NCI-H128 (cell line): ENCODE measurements around the gene IGF1R.
"Not testable (repeated sequence)": the region's sequence is repeated elsewhere in the genome, so short reads cannot be mapped to it uniquely, and the experiment has no call there.

ENCODE experiments used
- DNase-seq: peaks from one replicate; lab custom pipeline; 2025; ENCODE audit not compliant: unreplicated experiment; lab: John Stamatoyannopoulos, UW

The IGF1R gene

GRCh38 chr15:98978153-98978552 lies 329.8 kb downstream of the IGF1R start:
- DNase-seq: no peak

GRCh38 chr15:98980899-98981228 lies 332.5 kb downstream of the IGF1R start:
- no peak for DNase-seq

GRCh38 chr15:98981851-98982722 lies 333.7 kb downstream of the IGF1R start:
- no peak for DNase-seq

- no peak for DNase-seq
These were observed 335.0 kb downstream of the IGF1R start for GRCh38 chr15:98983334-98983733.

- DNase-seq: no peak
These were observed 337.9 kb downstream of the IGF1R start for GRCh38 chr15:98986281-98986680.

- no peak for DNase-seq
These were observed 346.6 kb downstream of the IGF1R start for GRCh38 chr15:98994892-98995291.

- no peak for DNase-seq
These were observed 347.8 kb downstream of the IGF1R start for GRCh38 chr15:98996169-98996568.

- DNase-seq: no peak
These were observed 348.3 kb downstream of the IGF1R start for GRCh38 chr15:98996624-98997023.

- DNase-seq: no peak
These were observed 349.0 kb downstream of the IGF1R start for GRCh38 chr15:98997312-98997711.

GRCh38 chr15:98997755-98998154 lies 349.4 kb downstream of the IGF1R start:
- no peak for DNase-seq

GRCh38 chr15:98998279-98998678 lies 349.9 kb downstream of the IGF1R start:
- no peak for DNase-seq

GRCh38 chr15:98999233-98999632 lies 350.9 kb downstream of the IGF1R start:
- DNase-seq: no peak

GRCh38 chr15:99002226-99002625 lies 353.9 kb downstream of the IGF1R start:
- DNase-seq: no peak

GRCh38 chr15:99003317-99003716 lies 355.0 kb downstream of the IGF1R start:
- DNase-seq: not testable (repeated sequence)

- not testable (repeated sequence) for DNase-seq
These were observed 356.9 kb downstream of the IGF1R start for GRCh38 chr15:99004998-99005974.

- no peak for DNase-seq
These were observed 357.8 kb downstream of the IGF1R start for GRCh38 chr15:99006146-99006545.

GRCh38 chr15:99006904-99007495 lies 358.7 kb downstream of the IGF1R start:
- no peak for DNase-seq

- DNase-seq: no peak
These were observed 361.5 kb downstream of the IGF1R start for GRCh38 chr15:99009741-99010330.

GRCh38 chr15:99010768-99011167 lies 362.4 kb downstream of the IGF1R start:
- no peak for DNase-seq
